ENCODE measurements around the gene RSPH9.
"Not testable (repeated sequence)": the region's sequence is repeated elsewhere in the genome, so short reads cannot be mapped to it uniquely, and the experiment has no call there.

RSPH9 gene

GRCh38 chr6:43682724-43683429 is 38.0 kb downstream of the RSPH9 start:
- no peak for DNase-seq (ENCODE audit: low read depth in 1 of 2, low spot score in 1 of 2)

- no peak for DNase-seq (ENCODE audit: low read depth in 1 of 2, low spot score in 1 of 2)
Observed at GRCh38 chr6:43683708-43684455, 39.0 kb downstream of the RSPH9 start.

GRCh38 chr6:43687079-43687436 is 42.2 kb downstream of the RSPH9 start:
- no peak for DNase-seq (ENCODE audit: low read depth in 1 of 2, low spot score in 1 of 2)

GRCh38 chr6:43687437-43688347 is 42.9 kb downstream of the RSPH9 start, which contains the start of gene MRPS18A:
TSS of gene MRPS18A (minus strand) at chr6:43687791. CDS start at chr6:43687779, 12 bp downstream.
- peak; percentile 48 to 72 for DNase-seq (ENCODE audit: low read depth in 1 of 2, low spot score in 1 of 2)

GRCh38 chr6:43689421-43689820 is 44.6 kb downstream of the RSPH9 start:
- no peak for DNase-seq (ENCODE audit: low read depth in 1 of 2, low spot score in 1 of 2)

GRCh38 chr6:43695215-43695966 is 50.6 kb downstream of the RSPH9 start:
- no peak for DNase-seq (ENCODE audit: low read depth in 1 of 2, low spot score in 1 of 2)

GRCh38 chr6:43695967-43696291 is 51.1 kb downstream of the RSPH9 start:
- no peak for DNase-seq (ENCODE audit: low read depth in 1 of 2, low spot score in 1 of 2)

GRCh38 chr6:43697421-43697820 is 52.6 kb downstream of the RSPH9 start:
- DNase-seq (ENCODE audit: low read depth in 1 of 2, low spot score in 1 of 2), result no peak

- no peak for DNase-seq (ENCODE audit: low read depth in 1 of 2, low spot score in 1 of 2)
Observed at GRCh38 chr6:43698584-43699349, 53.9 kb downstream of the RSPH9 start.

GRCh38 chr6:43699564-43700186 is 54.8 kb downstream of the RSPH9 start:
- DNase-seq (ENCODE audit: low read depth in 1 of 2, low spot score in 1 of 2), result no peak

GRCh38 chr6:43700939-43701560 is 56.2 kb downstream of the RSPH9 start:
- not testable (repeated sequence) for DNase-seq (ENCODE audit: low read depth in 1 of 2, low spot score in 1 of 2)

GRCh38 chr6:43702171-43702533 is 57.3 kb downstream of the RSPH9 start:
- no peak for DNase-seq (ENCODE audit: low read depth in 1 of 2, low spot score in 1 of 2)

- DNase-seq (ENCODE audit: low read depth in 1 of 2, low spot score in 1 of 2), result no peak
Observed at GRCh38 chr6:43702534-43703440, 58.0 kb downstream of the RSPH9 start.

- DNase-seq (ENCODE audit: low read depth in 1 of 2, low spot score in 1 of 2), result no peak
Observed at GRCh38 chr6:43703512-43704429, 58.9 kb downstream of the RSPH9 start.

GRCh38 chr6:43705996-43706395 is 61.2 kb downstream of the RSPH9 start:
- DNase-seq (ENCODE audit: low read depth in 1 of 2, low spot score in 1 of 2), result no peak

- DNase-seq (ENCODE audit: low read depth in 1 of 2, low spot score in 1 of 2), result no peak
Observed at GRCh38 chr6:43706788-43707187, 62.0 kb downstream of the RSPH9 start.

- DNase-seq (ENCODE audit: low read depth in 1 of 2, low spot score in 1 of 2), result no peak
Observed at GRCh38 chr6:43707269-43707668, 62.4 kb downstream of the RSPH9 start.

Measured in activated CD4-positive, alpha-beta T cell treated with anti-CD3 and anti-CD28 coated beads, Interleukin-2, amount 50 U/mL, for 24 hours (primary cell).